Stimulated activated CD4-positive, alpha-beta T cell treated with anti-CD3 and anti-CD28 coated beads, Interleukin-15, amount 100 ng/mL, for 24 hours (primary cell): ENCODE data around the gene METTL6.
"Not testable (repeated sequence)": the region's sequence is repeated elsewhere in the genome, so short reads cannot be mapped to it uniquely, and the experiment has no call there.

Experiments
- DNase-seq: peaks from one replicate; pipeline ENCODE4 v3.0.0-alpha.2; 2020

Gene METTL6

DNA sequence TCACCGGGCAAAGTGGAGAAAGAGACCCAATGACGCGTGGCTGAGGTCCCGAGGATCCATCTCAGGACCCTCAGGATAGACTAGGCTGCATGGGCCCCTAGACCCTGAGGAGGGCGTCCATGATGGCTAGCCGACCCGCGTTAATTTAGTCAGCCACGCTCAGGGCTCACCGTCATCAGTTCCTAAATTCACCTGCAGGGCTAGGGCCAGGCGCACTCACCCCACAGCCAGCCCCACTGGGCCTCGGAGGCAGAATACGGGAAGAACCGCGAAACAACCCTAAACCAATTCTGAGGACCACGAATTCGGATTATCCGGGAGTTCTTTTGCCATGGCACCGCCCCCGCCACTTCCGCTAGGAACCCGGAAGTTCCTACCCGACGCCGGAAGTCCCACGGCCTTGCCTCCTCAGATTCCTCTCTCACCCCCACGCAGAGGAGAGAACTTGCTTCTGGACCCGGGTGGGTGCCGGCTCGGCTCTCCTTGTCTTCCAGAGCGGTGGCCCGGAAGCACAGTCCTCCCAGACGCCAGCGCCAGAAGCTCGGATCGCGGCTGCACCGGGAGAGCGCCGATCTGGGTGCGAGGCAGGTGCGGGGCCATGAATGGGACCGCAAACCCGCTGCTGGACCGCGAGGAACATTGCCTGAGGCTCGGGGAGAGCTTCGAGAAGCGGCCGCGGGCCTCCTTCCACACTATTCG is at the start of gene METTL6, which contains the start of gene EAF1:
TSS of gene METTL6 (minus strand) at position 363 of the 699 bp plus-strand sequence. CDS start 1,033 bp downstream, outside the sequence.
TSS of gene EAF1 (plus strand) at position 417 of the 699 bp plus-strand sequence. CDS start at position 599, 182 bp downstream.
- DNase-seq: peak; percentile 94

GRCh38 chr3:15476378-15476777 is 49.0 kb upstream of the METTL6 start:
- no peak for DNase-seq

DNA sequence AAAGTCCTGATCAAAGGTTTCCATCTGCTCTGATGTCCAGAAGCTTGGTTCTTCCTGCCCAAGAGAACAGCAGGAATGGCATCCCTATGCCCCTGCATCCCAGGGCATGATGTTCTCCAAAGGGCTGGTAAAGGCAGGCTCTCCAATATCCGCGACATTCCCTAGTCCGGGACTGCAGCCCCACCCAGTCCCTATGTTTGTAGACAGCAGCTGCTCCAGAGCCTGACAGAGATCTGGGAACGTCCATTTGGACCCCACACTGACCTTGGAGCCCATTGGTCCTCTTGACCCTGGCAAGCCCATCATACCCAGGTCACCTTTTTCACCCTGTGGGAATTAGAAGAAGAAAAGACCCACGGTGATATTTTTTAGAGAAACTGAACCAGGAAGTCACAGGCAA is 47.8 kb upstream of the METTL6 start:
- DNase-seq: no peak

GRCh38 chr3:15471861-15472260 is 44.5 kb upstream of the METTL6 start:
- no peak for DNase-seq

GRCh38 chr3:15470849-15471248 is 43.5 kb upstream of the METTL6 start:
- no peak for DNase-seq

DNA sequence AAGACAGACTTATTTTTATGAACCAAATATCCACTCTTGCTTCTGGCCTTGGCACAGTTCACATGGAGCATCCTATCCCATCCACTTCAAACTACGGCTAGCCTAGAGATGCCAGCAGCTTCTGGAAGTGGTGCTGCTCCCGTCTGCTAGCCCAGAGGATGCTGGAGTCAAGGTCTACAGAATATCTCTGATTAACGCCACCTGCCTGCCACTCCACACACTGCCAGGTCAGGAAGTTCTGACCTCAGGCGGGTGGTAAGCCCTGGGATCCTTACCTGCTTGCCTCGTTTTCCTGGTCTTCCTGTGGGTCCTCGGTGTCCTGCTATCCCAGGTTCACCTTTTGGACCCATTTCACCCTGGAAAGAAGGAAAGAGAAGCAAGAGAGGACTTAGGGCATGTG is 42.9 kb upstream of the METTL6 start:
- no peak for DNase-seq

DNA sequence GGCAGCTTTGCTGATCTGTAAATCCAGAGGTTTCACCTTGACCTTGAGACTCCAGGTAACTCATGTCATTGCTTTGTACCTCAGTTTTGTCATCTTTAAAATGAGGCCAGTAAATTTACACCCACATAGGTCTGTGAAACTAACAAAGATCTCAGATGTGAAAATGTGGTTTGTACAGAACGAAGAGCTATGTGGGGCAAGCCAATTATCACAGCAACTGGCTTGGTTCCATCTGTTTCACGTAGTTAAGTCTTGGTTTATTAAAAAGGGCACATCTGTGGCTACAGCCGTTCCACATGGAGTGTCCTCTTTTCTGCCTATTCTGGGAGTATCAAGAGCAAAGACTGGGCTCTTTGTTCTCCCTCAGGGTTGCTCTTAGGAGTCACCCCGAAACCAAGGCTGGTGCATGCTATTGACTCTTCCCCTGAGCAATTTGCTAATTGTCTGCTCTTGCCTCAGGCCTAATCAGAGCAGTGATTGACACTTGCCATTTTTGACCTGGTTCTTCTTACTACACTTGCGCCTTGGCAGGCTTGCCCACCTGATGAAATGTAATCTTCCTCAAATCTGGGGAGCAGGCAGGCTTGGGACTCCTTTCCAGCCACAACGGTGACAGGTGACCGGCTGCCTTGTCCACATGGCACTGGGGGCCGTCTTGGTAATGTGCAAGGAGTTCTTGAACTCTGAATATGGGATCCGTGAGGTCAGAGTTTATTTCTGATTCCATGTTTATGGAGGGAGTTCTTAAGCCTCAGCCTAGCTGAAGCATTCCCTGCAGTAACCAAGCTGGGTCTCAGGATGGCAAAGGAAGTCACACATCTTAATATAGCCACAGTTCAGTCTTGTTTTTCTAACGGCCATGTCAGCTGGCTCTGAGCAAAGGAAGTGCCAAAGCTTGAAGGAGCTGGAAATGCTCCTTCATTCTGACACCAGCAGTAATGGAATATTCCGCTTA is 40.2 kb upstream of the METTL6 start:
- no peak for DNase-seq

DNA sequence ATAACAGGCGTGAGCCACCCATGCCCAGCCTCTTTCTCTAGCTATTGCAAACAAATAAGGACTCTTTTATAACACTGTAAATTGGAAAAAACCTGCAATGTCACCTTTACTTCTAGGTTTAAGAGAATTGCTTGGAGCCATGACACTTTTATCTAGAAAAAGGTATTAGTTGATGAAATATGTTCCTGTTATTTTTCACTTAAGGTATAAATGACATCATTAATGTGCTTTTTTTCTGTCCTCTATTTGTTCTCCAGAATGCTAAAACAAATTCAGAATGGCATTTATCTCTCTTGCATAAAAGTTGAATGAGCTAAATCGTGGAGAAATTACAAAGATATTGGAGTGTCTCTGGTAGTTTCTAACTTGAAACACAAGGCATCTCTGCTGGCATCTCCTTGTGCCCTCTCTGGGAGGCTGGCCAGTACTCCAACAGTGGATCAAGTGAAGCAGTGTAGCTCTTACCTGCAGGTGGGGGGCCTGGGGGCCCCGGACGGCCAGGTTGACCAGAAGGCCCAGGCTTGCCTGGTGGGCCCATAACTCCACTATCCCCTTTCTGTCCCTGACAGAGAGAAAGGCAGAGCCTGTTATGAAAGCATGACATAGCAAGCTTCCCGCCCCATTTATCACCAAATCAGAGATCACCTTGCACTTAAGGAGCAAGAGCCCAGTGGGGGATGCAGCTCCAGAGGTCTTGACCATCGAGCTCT is 38.7 kb upstream of the METTL6 start:
- no peak for DNase-seq

DNA sequence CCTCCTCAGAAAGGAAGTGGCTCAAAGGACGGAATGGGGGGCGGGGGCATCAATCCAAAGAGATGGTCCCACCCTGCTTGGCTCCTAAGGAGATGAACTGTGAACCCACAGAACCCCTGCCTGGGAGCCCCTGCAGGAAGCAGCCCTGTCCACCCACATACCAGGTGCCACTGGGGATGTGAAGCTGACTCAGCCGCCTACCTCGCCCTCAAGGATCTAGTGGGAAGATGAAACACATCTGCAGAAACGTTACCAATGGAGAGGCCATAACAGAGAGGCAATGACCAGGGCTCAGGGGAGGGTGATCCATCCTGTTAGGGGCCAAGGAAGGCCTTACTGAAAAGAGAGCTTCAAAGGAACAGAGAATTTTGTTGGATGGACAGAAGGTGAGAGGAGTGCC is 35.1 kb upstream of the METTL6 start:
- DNase-seq: peak; percentile 22

GRCh38 chr3:15460891-15461531 is 33.7 kb upstream of the METTL6 start:
- no peak for DNase-seq

- no peak for DNase-seq
Observed at GRCh38 chr3:15458212-15458780, 31.0 kb upstream of the METTL6 start.

DNA sequence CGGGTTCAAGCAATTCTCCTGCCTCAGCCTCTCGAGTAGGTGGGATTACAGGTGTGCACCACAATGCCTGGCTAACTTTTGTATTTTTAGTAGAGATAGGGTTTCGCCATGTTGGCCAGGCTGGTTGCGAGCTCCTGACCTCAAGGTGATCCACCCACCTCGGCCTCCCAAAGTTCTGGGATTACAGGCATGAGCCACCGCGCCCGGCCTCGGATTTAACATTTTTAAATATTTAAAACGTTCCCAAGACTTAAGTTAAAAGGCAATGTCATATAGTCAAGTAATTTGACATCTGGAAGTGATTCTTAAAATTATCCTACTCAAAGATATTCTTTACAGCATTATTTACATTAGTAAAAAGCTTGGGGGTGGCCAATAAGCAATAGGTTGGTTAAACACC is 29.6 kb upstream of the METTL6 start:
- not testable (repeated sequence) for DNase-seq

DNA sequence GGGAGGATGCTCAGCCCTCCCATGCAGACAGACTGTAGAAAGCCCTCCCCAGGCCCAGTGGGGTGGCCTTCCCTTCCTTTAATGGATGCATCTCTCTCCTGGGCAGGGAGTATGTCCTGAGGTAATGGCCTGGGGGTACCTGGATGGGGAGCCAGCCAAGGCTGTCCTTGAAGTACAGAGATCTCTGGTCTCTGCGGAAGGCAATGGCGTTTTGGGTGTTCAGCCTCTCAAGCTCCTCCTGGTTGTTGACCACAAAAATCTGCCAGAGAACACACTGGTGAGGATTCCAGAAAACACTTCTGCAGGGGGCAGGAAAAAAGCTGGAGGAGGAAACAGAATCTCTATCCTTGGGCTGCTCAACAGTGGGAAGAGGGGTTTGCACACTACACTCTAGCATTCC is 29.0 kb upstream of the METTL6 start:
- no peak for DNase-seq

GRCh38 chr3:15455756-15456155 is 28.4 kb upstream of the METTL6 start:
- DNase-seq: no peak

- DNase-seq: no peak
Observed at GRCh38 chr3:15454965-15455364, 27.6 kb upstream of the METTL6 start.

- no peak for DNase-seq
Observed at GRCh38 chr3:15453991-15454625, 26.8 kb upstream of the METTL6 start.

GRCh38 chr3:15453501-15453900 is 26.2 kb upstream of the METTL6 start:
- DNase-seq: no peak

DNA sequence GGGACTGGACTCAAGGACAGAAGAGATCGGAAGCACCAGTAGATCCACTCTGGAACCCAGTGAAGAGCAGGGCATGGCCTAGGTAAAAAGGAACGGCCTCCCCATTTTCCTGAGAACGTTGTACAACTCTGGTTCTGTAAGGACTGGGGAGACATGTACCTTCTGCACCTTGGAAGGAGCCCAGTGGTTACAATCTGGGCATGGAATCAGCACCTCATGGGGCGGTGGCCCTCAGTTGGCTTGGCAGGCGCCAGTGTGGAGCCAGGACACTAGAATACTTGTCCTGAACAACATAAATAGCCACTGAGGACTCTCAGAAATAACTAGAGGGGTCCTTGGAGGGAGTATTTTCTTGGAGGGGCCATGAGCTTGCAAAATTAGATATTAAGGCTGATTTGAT is 25.6 kb upstream of the METTL6 start:
- DNase-seq: no peak

- no peak for DNase-seq
Observed at GRCh38 chr3:15452156-15452555, 24.8 kb upstream of the METTL6 start.

- no peak for DNase-seq
Observed at GRCh38 chr3:15451216-15452113, 24.1 kb upstream of the METTL6 start.
